Colonic mucosa (tissue), 4 donors: ENCODE measurements around the gene DUSP16. TPM values are rescaled to one million over a fixed set of nuclear protein-coding genes. Genes with fewer than 3 reads are reported as not detected.

Experiments used
- DNase-seq: peaks from one replicate; pipeline ENCODE4 v3.0.0-alpha.2; 2020
- H3K27ac ChIP-seq: fragments of 200-600 bp; one replicate; pipeline ENCODE4 v1.8.0; 2021
- H3K27me3 ChIP-seq: fragments of 200-600 bp; one replicate; pipeline ENCODE4 v1.8.0; 2021
- H3K36me3 ChIP-seq: fragments of 200-600 bp; one replicate; pipeline ENCODE4 v1.8.0; 2021
- H3K4me1 ChIP-seq: fragments of 200-600 bp; one replicate; pipeline ENCODE4 v1.8.0; 2021; ENCODE audit warnings: mild to moderate bottlenecking
- H3K4me3 ChIP-seq: fragments of 200-600 bp; one replicate; pipeline ENCODE4 v1.8.0; 2021
- H3K9ac ChIP-seq, 2 donors: one replicate each; pipeline ENCODE4 v1.7.0; 2013; ENCODE audit warnings: control low read depth in 2 of 2, low read depth in 2 of 2, low read length in 2 of 2
- H3K9me3 ChIP-seq: fragments of 200-600 bp; one replicate; pipeline ENCODE4 v1.8.0; 2021
- intact Hi-C: fragments of 100-400 bp; cut with DNase I; formaldehyde crosslinking; loops from one replicate; pipeline ENCODE4 v1.14.1; 2022
- total RNA-seq, 2 donors: library from RNA; stranded (reverse); fragmentation: NEBNext Ultra II Directional in 1 of 2; extraction: Animal tissue kit (Norgen Biotek cat#: 25700) in 1 of 2; gene quantifications; one replicate each; pipeline ENCODE4 v1.2.1, GENCODE V29; 2021
- TF ChIP-seq, protein P1 (sequence below): fragments of 200-600 bp; IDR thresholded peaks from one replicate; pipeline ENCODE4 v1.8.0; 2022; ENCODE audit warnings: antibody characterized with exemption, mild to moderate bottlenecking
- donor health status: healthy.
- donor health status: DM: no; HTN: no; CAD: no.
- donor health status: DM: no; HTN: no; CAD: no.

Gene DUSP16
- total RNA-seq, 2 donors from 2014 or later: 47.5 to 60.2 TPM

DNA sequence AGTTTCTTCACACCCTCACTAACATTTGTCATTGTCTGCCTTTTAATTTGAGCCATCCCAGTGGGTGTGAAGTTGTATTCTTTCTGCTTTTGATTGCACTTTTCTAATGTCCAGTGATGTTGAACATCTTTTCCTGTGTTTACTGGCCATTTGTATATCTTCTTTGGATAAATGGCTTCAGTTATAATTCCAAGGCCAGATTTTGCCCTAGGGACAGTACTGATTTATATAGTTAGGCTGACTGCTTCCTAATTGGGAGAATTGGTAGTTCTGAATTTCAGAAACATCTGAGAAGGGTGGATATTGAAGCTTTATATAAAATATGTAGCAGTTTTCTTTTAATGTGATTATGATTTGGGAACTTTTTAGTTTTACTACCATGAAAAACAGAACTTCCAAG is 108.3 kb downstream of the DUSP16 start:
- intact Hi-C loops: no loop called here
- Histone ChIP-seq H3K4me3 (no peak overlapping the region), H3K9me3 (no peaks in the 10 kb centered on the region), H3K36me3 (no peaks in the 10 kb centered on the region), H3K4me1 (no peaks in the 10 kb centered on the region), H3K27me3 (no peaks in the 10 kb centered on the region), H3K27ac (no peak overlapping the region), H3K9ac (no peak overlapping the region)
- TF ChIP-seq, protein P1, sequence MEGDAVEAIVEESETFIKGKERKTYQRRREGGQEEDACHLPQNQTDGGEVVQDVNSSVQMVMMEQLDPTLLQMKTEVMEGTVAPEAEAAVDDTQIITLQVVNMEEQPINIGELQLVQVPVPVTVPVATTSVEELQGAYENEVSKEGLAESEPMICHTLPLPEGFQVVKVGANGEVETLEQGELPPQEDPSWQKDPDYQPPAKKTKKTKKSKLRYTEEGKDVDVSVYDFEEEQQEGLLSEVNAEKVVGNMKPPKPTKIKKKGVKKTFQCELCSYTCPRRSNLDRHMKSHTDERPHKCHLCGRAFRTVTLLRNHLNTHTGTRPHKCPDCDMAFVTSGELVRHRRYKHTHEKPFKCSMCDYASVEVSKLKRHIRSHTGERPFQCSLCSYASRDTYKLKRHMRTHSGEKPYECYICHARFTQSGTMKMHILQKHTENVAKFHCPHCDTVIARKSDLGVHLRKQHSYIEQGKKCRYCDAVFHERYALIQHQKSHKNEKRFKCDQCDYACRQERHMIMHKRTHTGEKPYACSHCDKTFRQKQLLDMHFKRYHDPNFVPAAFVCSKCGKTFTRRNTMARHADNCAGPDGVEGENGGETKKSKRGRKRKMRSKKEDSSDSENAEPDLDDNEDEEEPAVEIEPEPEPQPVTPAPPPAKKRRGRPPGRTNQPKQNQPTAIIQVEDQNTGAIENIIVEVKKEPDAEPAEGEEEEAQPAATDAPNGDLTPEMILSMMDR: no peak
- no peak for DNase-seq

DNA sequence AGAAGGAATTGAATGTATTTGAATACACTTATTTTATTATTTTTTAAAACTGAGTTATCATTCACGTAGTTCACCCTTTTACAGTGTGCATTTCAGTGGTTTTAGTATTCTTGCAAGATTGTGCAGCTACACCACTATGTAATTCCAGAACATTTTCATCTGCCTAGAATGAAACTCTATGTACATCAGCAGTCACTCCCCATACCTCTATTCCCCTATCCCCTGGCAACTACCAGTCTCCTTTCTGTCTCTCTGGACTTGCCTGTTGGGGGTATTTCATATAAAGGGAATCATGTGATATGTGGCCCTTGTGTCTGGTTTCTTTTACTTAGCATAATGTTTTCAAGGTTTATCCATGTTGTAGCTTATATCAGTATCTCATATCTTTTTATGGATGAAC is 109.0 kb downstream of the DUSP16 start:
- no peaks in the 10 kb centered on the region for H3K36me3 ChIP-seq
- H3K27me3 ChIP-seq: no peaks in the 10 kb centered on the region
- no peak for DNase-seq
- H3K9me3 ChIP-seq: no peaks in the 10 kb centered on the region
- TF ChIP-seq, protein P1: no peak
- no peak overlapping the region for H3K4me3 ChIP-seq
- intact Hi-C loops: no loop called here
- H3K27ac ChIP-seq: no peak overlapping the region
- no peaks in the 10 kb centered on the region for H3K4me1 ChIP-seq
- H3K9ac ChIP-seq: no peak overlapping the region

DNA sequence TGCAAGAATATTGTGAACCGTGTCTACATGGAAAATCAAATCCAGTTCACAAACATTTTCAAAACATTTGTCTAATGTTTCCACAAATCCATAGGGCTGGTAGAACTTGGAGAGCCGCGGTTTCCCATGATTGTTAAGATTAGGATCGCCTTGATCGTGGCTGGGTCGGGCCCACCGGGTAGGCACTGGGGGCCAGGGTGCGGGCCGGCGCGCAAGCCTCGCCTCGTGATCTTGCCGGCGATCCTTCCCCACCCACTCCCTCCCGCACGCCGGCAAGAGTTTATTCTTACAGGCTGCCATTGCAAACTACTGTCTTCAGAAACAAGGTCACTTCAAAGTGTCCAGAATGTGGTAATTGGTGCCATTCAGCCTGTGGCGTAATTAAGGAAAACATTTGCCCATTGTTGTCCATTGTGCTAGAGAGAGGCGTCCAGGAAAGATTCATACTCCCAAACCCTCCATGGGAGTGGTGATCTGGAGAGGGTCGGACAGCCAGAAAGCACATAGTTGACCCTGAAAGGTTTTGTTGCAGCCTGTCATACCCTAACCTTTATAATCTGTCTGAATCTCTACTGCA is 110.2 kb downstream of the DUSP16 start:
- no peak for DNase-seq
- Histone ChIP-seq H3K27ac (no peak overlapping the region), H3K36me3 (no peaks in the 10 kb centered on the region), H3K9ac (no peak overlapping the region), H3K4me3 (no peak overlapping the region), H3K9me3 (no peaks in the 10 kb centered on the region), H3K4me1 (no peaks in the 10 kb centered on the region), H3K27me3 (no peaks in the 10 kb centered on the region)
- TF ChIP-seq, protein P1: no peak
- intact Hi-C loops: no loop called here

DNA sequence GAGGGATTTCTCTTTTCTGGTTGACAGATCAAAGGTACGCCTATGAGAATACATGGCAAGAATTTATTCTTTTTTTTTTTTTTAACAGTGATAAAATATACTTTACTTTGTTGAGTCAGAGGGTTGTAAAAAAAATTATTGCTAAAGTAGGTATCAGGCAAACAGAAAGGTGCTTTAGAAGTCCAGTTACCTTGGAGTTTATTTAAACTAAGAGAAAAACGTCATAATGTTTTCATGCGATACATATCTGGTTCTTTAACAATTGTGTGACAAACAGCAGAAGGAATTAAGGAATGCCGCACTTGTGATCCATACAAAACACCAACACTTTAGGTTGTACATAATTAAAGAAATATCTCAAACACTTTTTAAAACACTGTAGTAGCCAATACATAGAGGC is 111.6 kb downstream of the DUSP16 start:
- intact Hi-C loops: no loop called here
- no peak for DNase-seq
- Histone ChIP-seq H3K4me3 (no peak overlapping the region), H3K4me1 (no peaks in the 10 kb centered on the region), H3K27me3 (no peaks in the 10 kb centered on the region), H3K9ac (peak overlapping the region in 1 of 2 donors; percentile 21), H3K36me3 (no peaks in the 10 kb centered on the region), H3K9me3 (no peaks in the 10 kb centered on the region), H3K27ac (peak overlapping the region; percentile 55)
- TF ChIP-seq, protein P1: no peak

DNA sequence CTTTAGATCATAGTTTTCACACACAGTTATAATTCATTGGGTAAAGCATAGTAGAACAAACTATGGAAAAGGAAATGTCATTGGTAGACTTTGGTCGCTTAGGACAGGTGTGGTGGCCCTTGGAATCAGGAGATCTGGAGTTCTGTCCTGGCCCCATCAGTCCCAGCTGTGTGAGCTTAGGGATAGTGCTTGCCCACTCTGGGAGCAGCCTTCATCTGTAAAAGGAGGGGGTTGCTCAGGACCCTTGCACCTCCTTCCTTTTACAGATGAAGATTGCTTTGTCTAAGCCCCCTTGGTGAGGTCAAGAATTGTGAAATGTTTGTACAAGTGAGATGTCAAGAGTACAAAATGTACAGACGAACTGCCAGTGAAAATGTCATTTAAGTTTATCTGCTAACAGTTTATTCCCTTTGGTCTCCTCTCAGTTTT is 112.6 kb downstream of the DUSP16 start:
- H3K27me3 ChIP-seq: no peaks in the 10 kb centered on the region
- H3K9ac ChIP-seq: no peak overlapping the region
- DNase-seq: peak; percentile 38
- TF ChIP-seq, protein P1: no peak
- H3K4me3 ChIP-seq: no peak overlapping the region
- no peaks in the 10 kb centered on the region for H3K4me1 ChIP-seq
- H3K36me3 ChIP-seq: no peaks in the 10 kb centered on the region
- H3K27ac ChIP-seq: no peak overlapping the region
- no peaks in the 10 kb centered on the region for H3K9me3 ChIP-seq
- intact Hi-C loops: no loop called here
